Activated naive CD4-positive, alpha-beta T cell treated with anti-CD3 and anti-CD28 coated beads, Interleukin-2, amount 50 U/mL, for 72 hours (primary cell): ENCODE results near the gene BCAR3. TPM values are rescaled to one million over a fixed set of nuclear protein-coding genes. Genes with fewer than 3 reads are reported as not detected.

ENCODE experiments used
- ATAC-seq, 2 donors: fragments of 150-1000 bp; cut with Tn5 transposase; 2 replicates each; pipeline ENCODE4 v1.10.0; 2021; ENCODE audit warnings: mild to moderate bottlenecking in 2 of 2, moderate library complexity in 2 of 2
- DNase-seq, 2 donors: peaks; one replicate each; pipeline ENCODE4 v3.0.0; 2021 to 2022; ENCODE audit warnings: low spot score in 2 of 2
- H3K27ac Mint-ChIP-seq, 2 donors: one replicate each; pipeline ENCODE4 v1.8.0; 2022; ENCODE audit warnings: mild to moderate bottlenecking in 2 of 2, mixed read lengths in 2 of 2
- H3K36me3 Mint-ChIP-seq, 2 donors: one replicate each; pipeline ENCODE4 v1.8.0; 2022; ENCODE audit warnings: mixed read lengths in 2 of 2
- H3K9me3 Mint-ChIP-seq, 2 donors: one replicate each; pipeline ENCODE4 v1.8.0; 2022; ENCODE audit warnings: mixed read lengths in 2 of 2
- total RNA-seq, 2 donors: library from RNA; stranded (reverse); gene quantifications; one replicate each; pipeline ENCODE4 v1.2.3, GENCODE V29; 2022

The BCAR3 gene
- total RNA-seq, 2 donors from 2014 or later = 0.25 to 0.72 TPM

DNA sequence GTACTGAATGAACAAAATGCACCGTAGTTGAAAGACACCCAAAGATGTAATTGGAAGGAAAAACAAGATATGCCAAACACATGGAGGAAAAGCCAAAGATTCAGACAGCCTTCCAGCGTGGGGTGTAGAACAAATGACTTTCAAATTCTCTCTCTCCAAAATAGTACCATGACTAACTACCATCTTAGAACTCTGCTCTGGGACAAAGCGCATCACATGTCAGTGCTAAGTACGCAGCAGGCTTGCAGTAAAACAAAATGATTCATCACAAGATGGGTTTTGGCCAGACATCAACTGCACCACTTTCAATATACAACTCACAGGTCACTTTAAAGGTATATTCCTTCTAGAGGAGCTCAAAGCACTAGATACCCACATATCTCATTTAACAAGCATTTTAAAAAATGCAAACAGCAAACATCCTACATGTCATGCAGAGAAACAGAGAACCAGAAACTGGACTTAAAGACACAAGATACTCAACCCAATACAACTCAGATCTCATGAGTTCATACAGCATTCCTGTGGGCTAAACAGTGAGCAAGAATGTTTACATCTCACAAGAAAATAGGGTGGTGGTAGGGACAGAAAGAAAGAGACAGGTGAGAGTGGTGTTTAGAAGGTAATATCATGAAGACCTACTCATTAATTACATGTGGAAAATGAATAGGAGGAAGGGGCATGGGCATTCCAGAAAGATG, 75.7 kb downstream of the BCAR3 start:
- Mint-ChIP-seq H3K9me3 (no peaks in the 10 kb centered on the region), H3K27ac (no peak overlapping the region), H3K36me3 (peaks cover 0 to 10% of the 10 kb centered on the region in 2 donors)
- ATAC-seq (peak in 1 of 2 donors; percentile 21), DNase-seq (no peak)

DNA sequence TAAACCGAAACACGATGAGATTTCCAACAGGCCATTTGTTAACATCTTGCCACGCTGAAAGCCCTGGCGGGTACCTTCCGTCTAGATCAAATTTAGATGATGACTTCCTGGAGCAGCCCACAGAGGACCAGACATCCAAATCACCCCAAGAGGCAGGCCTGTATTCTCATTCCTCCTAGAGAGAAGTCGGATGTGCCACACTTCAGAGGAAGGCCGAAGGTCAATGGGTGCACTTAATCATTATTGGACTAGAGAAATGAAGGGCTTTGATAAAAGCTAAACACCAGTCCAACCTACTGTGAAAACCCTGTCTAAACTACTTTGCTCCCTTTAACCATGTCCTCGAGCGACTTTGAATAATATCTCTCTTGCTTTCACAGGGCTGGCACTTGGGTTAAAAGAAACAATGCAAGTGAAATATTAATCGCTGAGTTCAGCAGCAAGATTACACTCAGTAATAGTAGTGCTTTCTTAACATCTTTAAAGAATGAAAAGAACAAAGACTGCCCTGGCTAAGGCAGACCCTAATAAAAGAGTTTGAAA, 76.5 kb downstream of the BCAR3 start:
- no peaks in the 10 kb centered on the region for H3K9me3 Mint-ChIP-seq
- no peak overlapping the region for H3K27ac Mint-ChIP-seq
- H3K36me3 Mint-ChIP-seq = peaks cover 0 to 10% of the 10 kb centered on the region in 2 donors
- DNase-seq (no peak), ATAC-seq (no peak)

DNA sequence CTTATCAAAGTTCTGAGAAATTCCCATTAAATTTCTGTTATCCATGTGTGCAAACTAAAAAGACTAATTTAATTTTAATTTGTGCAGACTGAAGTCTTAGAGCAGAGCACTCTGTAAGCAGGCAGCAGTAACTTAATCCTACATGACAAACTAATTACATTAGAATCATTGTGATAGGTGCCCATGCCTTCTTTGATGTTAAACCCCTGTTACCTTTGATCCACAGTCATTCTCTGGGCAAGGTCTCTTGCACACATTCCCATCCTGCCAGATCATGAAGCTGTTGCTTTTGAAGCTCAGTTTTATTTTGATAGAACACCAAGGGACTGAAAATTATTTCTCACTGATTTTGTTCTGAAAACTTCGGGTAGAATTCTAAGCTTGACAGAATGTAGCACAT, 77.2 kb downstream of the BCAR3 start:
- ATAC-seq (no peak), DNase-seq (no peak)
- H3K9me3 Mint-ChIP-seq = no peaks in the 10 kb centered on the region
- no peak overlapping the region for H3K27ac Mint-ChIP-seq
- H3K36me3 Mint-ChIP-seq = peaks cover 0 to 10% of the 10 kb centered on the region in 2 donors

DNA sequence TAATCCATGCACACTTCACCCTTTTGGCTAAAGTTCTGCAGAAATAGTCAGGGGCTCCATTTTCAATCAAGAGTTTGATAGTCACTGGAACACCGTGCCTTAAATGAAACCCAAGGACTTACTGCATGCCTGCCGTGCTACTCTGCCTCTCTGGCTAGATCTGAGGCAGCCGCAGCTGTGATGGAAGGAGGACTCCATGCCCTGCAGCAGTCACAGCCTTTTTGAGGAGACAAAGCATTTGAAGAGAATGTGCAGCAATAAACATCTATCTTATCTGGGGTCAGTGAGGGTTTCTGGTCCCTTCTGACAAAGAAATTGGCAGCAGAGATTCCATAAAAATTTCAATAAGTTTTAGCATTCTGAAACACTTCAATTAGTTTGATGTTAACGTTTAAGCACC, 78.0 kb downstream of the BCAR3 start:
- H3K27ac Mint-ChIP-seq = no peak overlapping the region
- H3K36me3 Mint-ChIP-seq = peaks cover 0 to 10% of the 10 kb centered on the region in 2 donors
- DNase-seq (no peak), ATAC-seq (no peak)
- no peaks in the 10 kb centered on the region for H3K9me3 Mint-ChIP-seq

DNA sequence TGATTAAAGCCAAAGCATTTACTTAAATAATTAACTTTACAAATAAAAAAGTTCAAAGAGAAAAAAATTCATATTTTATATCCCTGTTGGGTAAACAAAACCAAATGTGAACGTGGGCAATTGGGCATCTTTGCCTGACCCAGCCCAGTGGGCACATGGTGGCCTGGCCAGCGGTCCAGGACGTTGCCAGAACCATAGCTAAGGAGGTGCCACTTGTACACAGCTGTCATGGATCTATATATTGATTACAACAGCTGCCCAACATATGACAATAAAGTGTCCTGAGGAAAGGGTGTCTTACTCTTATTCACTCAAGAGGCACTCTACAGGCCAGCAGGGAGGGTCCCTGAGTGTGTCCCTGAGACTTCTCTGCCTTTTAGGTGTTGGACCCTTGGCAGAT, 78.5 kb downstream of the BCAR3 start:
- ATAC-seq (no peak), DNase-seq (no peak)
- Mint-ChIP-seq H3K27ac (no peak overlapping the region), H3K36me3 (peaks cover 0 to 10% of the 10 kb centered on the region in 2 donors), H3K9me3 (no peaks in the 10 kb centered on the region)

DNA sequence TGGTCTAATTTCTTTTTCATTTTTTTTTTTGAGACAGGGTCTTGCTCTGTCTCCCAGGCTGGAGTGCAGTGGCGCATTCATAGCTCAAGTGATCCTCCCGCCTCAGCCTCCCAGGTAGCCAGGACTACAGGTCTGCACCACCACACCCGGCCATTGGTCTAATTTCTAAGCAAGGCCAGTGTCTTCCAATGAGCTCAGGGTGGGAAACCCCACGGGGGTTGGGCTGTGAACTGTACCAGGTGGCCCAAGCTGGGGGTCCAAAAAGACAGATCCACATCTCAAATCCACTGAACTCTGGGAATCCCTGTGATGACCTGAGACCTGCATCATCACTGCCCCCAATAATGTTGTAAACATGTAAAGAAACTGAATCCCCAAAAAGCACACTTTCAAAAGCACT, 79.5 kb downstream of the BCAR3 start:
- H3K27ac Mint-ChIP-seq = no peak overlapping the region
- no peak for ATAC-seq

DNA sequence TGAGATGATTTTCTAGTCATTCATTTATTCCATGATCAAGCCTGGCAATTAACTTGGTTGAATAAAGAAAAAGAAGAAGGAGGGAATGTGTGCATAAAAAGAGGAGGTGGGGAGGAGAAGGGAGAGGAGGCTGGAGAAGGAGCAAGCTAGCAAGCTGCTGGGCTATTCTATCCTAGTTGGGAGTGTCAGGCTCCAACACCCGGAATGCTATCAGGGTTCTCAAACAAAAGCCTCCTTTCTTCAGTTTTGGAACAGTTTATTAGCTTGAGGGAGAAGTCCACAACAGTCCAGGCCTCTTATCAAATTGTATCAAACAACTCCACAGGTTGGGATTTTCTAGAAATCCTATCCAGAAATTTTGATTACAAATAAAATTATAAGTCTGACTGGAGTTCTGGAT, 80.0 kb downstream of the BCAR3 start:
- ATAC-seq = no peak

More for the DNA sequence above, 79.5 kb downstream of the BCAR3 start:
- no peak for DNase-seq
- H3K36me3 Mint-ChIP-seq = peaks cover 0 to 10% of the 10 kb centered on the region in 2 donors
- H3K9me3 Mint-ChIP-seq = no peaks in the 10 kb centered on the region

DNA sequence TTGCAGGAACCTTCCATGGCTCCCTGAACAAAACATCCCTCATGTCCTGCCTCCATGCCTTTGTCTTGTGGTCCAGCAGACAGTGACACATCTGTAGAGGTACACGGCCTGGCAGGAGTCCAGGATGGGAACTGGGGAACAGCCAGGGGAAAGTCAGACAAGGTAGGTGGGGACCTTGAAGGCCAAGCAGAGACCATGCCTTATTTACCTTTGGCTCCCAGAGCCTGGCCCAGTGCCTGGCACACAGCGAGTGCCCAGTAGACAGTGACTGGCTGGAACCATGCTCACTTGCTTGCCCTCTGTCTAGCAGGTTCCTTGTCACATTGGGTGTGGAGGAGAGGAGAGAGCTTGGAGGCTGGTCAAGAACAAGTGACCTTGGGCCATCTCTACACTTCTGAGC, 81.0 kb downstream of the BCAR3 start:
- no peak for ATAC-seq
- Mint-ChIP-seq H3K27ac (no peak overlapping the region), H3K9me3 (no peaks in the 10 kb centered on the region), H3K36me3 (peaks cover 0 to 10% of the 10 kb centered on the region in 2 donors)
- no peak for DNase-seq

More for the DNA sequence above, 80.0 kb downstream of the BCAR3 start:
- DNase-seq = no peak
- no peak overlapping the region for H3K27ac Mint-ChIP-seq
- H3K9me3 Mint-ChIP-seq = no peaks in the 10 kb centered on the region
- peaks cover 0 to 10% of the 10 kb centered on the region in 2 donors for H3K36me3 Mint-ChIP-seq

DNA sequence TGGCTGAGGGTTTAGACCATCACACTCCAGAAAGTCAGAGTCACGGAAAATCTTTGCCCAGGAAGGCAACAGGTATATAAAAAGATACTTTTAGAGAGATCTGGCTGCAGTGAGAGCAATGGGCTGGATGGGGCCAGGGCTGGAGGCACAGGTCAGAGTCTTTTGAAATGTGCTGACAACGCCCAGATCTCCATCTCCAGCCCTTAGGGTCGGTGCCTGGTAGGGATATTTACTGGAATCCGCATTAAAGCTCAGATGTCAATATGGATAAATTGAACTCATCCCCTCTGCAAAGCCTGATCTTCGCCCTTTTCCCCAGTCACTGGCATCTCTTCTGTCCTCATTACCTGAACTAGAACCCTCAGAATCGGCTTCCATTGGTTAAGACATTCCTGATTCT, 82.2 kb downstream of the BCAR3 start:
- H3K27ac Mint-ChIP-seq = no peak overlapping the region
- H3K36me3 Mint-ChIP-seq = peaks cover 0 to 4% of the 10 kb centered on the region in 2 donors
- DNase-seq = no peak
- no peaks in the 10 kb centered on the region for H3K9me3 Mint-ChIP-seq
- no peak for ATAC-seq

DNA sequence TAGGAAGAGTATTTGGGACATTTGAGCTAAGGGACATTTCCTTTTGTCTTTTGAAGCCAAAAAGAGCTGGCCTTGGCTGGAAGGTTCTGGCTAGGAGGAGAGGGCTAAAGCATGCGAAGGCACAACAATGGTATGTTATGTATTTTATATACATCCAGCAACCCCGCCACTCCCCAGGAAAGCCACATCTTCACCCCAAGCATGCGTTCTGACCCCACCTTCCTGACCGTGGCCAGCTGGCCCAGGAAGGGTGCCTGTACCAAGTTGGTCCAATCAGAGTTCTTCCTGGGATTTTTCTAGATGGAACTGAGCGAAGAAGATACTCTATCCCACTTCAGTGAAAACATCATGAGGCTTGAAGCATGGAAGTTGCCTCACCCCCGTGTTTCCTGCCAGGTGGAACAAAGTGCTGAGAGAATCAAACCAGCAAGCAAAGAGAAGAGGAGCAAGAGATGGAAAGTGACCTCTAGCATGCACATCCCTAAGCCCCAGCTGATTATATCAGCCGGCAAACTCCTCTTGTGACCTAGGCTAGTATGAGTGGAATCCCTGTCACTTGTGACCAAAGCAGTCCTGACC, 82.7 kb downstream of the BCAR3 start:
- Mint-ChIP-seq H3K36me3 (no peaks in the 10 kb centered on the region), H3K27ac (no peak overlapping the region), H3K9me3 (no peaks in the 10 kb centered on the region)
- no peak for ATAC-seq
- no peak for DNase-seq

DNA sequence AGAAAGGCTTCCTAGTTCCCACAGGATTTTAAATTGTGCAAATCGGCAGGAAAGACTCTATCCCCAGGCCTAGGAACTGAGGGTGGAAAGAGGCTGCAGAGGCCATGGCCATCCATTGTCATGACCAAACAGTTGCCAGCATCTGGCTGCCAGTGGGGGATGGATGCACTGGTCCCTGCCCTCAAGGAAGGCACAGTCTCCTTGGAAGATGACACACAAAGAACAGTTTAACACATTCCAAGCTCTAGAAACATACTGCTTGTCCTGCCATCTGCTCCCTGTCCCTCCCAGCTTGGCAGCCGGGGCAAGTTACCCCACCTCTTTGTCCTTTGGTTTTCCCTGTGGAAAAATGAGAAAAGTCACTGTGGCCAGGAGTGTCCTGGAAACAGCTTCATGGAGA, 83.2 kb downstream of the BCAR3 start:
- Mint-ChIP-seq H3K9me3 (no peaks in the 10 kb centered on the region), H3K36me3 (no peaks in the 10 kb centered on the region), H3K27ac (no peak overlapping the region)
- no peak for ATAC-seq
- DNase-seq = no peak

DNA sequence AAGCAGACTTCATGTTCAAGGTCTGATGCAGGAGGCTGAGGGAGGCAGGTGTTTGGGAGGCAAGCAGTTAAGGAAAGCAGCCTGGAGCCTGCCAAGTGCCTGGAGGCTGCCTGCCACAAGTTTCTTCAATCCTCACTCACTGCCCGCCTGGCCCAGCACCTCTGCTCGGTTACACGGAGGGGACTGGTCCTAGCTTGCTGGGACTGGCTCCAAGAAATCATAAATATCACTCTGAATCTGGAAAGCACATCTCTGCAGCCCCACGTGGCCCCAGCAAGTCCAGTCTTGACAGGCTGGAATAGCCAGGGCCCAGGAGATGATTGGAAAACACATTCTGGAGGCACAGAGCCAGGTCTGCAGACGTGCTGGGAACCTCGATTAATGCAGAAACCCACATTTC, 83.9 kb downstream of the BCAR3 start:
- no peak for DNase-seq
- no peak overlapping the region for H3K27ac Mint-ChIP-seq
- no peaks in the 10 kb centered on the region for H3K9me3 Mint-ChIP-seq
- H3K36me3 Mint-ChIP-seq = no peaks in the 10 kb centered on the region
- no peak for ATAC-seq

DNA sequence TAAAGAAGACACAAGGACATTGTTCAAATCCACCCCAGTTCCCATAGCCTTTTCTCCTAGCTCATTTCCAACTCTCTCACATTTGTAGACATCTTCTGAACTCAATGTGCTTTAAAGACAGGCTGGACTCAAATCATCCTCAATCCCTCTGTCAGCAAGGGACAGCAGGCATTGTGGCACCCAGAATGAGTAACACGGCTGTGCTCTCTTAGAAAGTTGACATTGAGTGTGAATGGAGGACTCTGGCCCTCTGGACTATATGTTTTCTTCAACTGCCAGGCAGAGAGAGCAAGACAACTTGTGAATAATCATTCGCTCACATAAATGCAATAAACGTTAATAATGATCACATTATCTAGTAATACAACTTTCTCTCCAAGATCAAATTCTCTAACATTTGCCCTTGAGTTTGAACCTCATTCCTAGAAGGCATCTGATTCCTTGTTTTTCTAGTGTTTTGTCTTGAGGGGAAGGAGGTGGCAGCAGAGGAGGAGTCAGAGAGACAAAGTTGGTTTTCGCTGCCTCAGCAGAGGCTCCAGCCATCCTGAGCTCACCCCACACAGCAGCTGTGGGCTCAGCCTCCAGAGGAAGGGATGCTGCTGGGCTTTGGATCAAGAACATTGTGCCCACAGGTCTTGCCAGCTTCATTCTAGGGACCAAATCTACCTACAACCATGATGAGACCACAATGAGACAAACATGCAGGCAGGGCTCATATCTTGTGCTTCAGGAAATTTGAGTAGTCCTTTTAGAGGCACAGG, 85.1 kb downstream of the BCAR3 start:
- H3K27ac Mint-ChIP-seq = no peak overlapping the region

DNA sequence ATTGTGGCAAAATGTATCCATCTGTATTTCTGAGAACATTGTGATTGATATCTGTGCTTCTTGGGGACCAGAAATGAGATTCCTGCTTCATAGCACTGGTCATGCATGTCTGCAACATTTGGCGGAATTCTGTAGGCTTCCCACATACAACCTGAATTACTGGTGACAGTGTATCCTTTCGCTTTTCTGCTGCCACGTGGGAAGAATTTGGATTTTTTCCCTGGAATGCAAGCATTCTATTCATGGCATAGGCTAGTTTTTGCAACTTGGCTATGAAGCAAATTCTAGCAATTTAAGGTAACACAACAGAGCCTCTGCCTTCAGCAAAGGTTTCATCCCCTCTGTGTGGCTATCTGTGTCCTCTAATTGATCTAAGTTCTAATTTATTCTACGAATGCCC, 85.9 kb downstream of the BCAR3 start:
- no peaks in the 10 kb centered on the region for H3K9me3 Mint-ChIP-seq
- ATAC-seq = no peak
- DNase-seq = no peak
- no peak overlapping the region for H3K27ac Mint-ChIP-seq
- H3K36me3 Mint-ChIP-seq = no peaks in the 10 kb centered on the region

More for the DNA sequence above, 85.1 kb downstream of the BCAR3 start:
- ATAC-seq (no peak), DNase-seq (no peak)
- H3K9me3 Mint-ChIP-seq = no peaks in the 10 kb centered on the region
- no peaks in the 10 kb centered on the region for H3K36me3 Mint-ChIP-seq

DNA sequence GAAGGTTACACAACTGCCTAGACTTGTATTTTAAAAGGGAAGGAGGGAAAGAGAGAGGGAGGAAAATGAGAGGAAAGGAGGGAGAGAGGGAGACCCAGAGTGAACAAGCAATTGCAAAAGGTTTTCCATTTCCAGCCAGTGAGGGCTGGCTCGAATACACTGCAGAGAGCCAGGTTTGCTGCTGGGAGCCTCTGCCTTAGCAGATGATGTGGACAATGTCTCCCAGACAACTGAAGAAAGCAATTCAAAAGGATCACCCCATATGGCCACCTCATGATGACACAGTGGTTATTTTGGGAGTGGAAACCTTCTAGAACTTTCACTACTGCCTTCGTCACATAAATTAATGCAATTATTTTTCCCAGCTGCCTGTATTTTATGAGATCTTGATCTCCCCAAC, 86.4 kb downstream of the BCAR3 start:
- ATAC-seq (no peak), DNase-seq (no peak)
- Mint-ChIP-seq H3K9me3 (no peaks in the 10 kb centered on the region), H3K36me3 (no peaks in the 10 kb centered on the region), H3K27ac (no peak overlapping the region)

DNA sequence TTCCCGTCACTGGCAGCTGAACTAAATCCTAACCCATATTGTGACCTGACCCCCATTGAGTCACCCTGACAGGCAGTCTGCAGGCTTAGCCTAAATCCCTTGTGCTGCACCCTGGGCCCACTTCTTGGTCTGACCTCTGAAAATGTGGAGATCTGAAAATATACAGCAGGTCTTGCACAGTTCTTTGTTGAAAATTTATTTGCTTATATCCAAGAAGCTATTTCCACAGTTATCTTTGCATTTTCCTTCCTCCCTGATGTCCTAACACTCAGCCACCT, 87.1 kb downstream of the BCAR3 start:
- no peak for DNase-seq

DNA sequence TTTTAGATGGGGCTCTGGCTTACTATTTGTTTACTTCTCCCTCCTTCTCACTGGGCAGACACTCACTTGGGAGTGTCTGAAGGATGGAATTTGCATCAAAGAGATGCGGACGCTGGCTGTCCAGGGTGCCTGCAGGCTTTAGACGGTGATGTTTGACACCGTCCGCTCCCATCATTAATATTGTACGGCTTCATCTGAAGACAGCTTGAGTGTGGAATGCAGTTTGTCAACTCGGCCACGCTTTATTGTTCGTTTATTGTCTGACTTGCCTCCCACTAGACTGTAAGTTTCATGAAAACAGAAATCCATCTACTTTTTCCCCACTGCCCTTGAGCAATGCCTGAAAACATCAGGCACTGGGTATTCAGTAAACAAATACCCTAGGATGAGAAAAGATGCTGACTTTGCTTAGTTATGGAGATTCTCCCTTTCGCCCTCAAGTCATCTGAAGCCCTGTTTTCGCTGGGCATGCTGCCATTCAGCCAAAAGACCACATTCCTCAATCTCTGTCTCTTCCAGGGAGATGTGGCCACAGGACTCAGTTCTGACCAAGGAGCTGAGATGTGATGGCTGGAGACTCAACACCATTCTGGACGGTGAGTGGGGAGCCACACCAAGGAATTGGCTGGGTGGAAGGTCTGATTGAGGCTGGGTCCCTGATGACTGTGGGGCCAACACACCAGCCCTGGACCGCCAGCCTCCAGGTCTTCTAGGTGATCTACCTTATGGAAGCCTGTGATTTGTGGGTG, 87.6 kb downstream of the BCAR3 start:
- DNase-seq (no peak), ATAC-seq (no peak)
- H3K27ac Mint-ChIP-seq = no peak overlapping the region

More for the DNA sequence above, 87.1 kb downstream of the BCAR3 start:
- Mint-ChIP-seq H3K36me3 (no peaks in the 10 kb centered on the region), H3K9me3 (no peaks in the 10 kb centered on the region), H3K27ac (no peak overlapping the region)
- no peak for ATAC-seq

More for the DNA sequence above, 87.6 kb downstream of the BCAR3 start:
- Mint-ChIP-seq H3K9me3 (no peaks in the 10 kb centered on the region), H3K36me3 (no peaks in the 10 kb centered on the region)
